Uterus (tissue), 2 donors: ENCODE results near the gene NXPH1.

Source experiments
- POLR2A ChIP-seq, 2 donors: fragments of 450-650 bp; IDR thresholded peaks; one replicate each; pipeline ENCODE4 v1.6.1; 2016; ENCODE audit warnings: antibody characterized with exemption in 2 of 2, mild to moderate bottlenecking in 1 of 2, moderate library complexity in 1 of 2
- TF ChIP-seq, protein P1 (sequence below), 4 experiments: fragments of 200-600 bp in 2 of 4; fragments of 450-650 bp in 2 of 4; sonication (generic) in 2 of 4; IDR thresholded peaks; one replicate each; pipeline ENCODE4 v1.5.1; 2016 to 2019; ENCODE audit warnings: antibody characterized with exemption in 4 of 4, mild to moderate bottlenecking in 2 of 4, moderate library complexity in 1 of 4

DNA sequence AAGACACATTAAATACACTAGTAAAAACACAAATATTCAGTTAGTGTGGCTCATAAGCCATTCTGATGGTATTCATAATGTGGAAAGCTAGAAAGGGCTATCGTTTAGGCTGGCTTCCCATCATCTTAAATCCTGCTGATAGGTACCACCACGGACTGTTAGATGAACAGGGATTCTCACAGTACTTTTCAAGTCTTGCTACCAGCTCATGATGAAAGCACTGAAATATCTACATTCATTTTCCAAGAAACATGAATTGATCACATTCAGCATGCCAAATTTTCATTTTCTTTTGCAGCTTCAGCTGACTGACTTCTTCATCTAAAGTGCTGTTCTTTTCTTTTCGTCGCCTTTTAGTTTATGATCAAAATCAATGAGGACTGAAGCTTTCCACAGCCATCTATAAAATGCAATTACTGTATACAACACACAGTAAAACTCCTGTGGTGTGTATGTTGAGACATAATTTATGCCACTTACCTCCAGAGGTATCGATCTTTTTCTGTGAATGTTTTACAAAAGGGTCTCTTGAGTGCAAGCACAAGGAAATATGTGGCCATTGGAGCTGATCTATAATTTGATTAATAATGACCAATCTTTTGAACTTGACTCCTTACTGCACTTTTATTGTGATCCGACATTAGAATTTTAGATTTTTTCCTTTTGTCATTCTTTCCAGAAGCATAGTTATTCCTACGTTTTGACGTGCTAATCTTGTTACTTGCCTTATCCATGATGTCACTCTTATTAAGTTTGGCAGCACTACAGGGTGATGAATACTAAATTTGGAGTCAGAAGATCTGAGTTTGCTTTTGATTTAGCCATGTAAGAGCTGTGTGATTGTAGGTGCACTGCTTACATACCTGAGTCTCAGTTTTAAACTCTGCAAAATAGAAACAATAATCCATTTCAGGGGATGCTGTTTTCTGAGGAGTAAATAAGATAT lies 58.4 kb downstream of the NXPH1 start:
- TF ChIP-seq, protein P1, sequence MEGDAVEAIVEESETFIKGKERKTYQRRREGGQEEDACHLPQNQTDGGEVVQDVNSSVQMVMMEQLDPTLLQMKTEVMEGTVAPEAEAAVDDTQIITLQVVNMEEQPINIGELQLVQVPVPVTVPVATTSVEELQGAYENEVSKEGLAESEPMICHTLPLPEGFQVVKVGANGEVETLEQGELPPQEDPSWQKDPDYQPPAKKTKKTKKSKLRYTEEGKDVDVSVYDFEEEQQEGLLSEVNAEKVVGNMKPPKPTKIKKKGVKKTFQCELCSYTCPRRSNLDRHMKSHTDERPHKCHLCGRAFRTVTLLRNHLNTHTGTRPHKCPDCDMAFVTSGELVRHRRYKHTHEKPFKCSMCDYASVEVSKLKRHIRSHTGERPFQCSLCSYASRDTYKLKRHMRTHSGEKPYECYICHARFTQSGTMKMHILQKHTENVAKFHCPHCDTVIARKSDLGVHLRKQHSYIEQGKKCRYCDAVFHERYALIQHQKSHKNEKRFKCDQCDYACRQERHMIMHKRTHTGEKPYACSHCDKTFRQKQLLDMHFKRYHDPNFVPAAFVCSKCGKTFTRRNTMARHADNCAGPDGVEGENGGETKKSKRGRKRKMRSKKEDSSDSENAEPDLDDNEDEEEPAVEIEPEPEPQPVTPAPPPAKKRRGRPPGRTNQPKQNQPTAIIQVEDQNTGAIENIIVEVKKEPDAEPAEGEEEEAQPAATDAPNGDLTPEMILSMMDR (IDR thresholded peaks at IDR 0.05), result no peak
- TF ChIP-seq POLR2A (IDR thresholded peaks at IDR 0.05), result no peak
